Skeletal muscle satellite cell (primary cell): ENCODE measurements around the gene COX7A1.
"Not testable (repeated sequence)": the region's sequence is repeated elsewhere in the genome, so short reads cannot be mapped to it uniquely, and the experiment has no call there.

Experiments used
- H3K27me3 ChIP-seq: 2 replicates; pipeline ENCODE4 v1.7.0; 2013; ENCODE audit warnings: low read length; ENCODE audit not compliant: control insufficient read depth, insufficient read depth
- H3K36me3 ChIP-seq: 2 replicates; pipeline ENCODE4 v1.7.0; 2013; ENCODE audit warnings: mild to moderate bottlenecking, control low read depth, low read length; ENCODE audit not compliant: insufficient read depth
- H3K4me1 ChIP-seq: 2 replicates; pipeline ENCODE4 v1.7.0; 2013; ENCODE audit warnings: low read length; ENCODE audit not compliant: control insufficient read depth, insufficient read depth
- H3K4me2 ChIP-seq: 2 replicates; pipeline ENCODE4 v1.7.0; 2013; ENCODE audit warnings: mild to moderate bottlenecking, low read length
- H3K4me3 ChIP-seq: 2 replicates; pipeline ENCODE4 v1.7.0; 2013; ENCODE audit warnings: low read length
- H3K9ac ChIP-seq: 2 replicates; pipeline ENCODE4 v1.7.0; 2013; ENCODE audit warnings: mild to moderate bottlenecking, low read depth, low read length, moderate library complexity
- H3K9me3 ChIP-seq: replicated peaks from 2 replicates; pipeline ENCODE4 v1.7.0; 2013; ENCODE audit warnings: mild to moderate bottlenecking, control low read depth, low read length

COX7A1 gene

GRCh38 chr19:36141039-36141927, 11.0 kb downstream of the COX7A1 start:
- Histone ChIP-seq H3K9ac (peak overlapping the region; percentile 100), H3K4me3 (peak overlapping the region; percentile 100), H3K36me3 (peaks cover 47% of the 10 kb centered on the region), H3K4me2 (peak overlapping the region; percentile 100), H3K4me1 (peaks cover 28% of the 10 kb centered on the region), H3K9me3 (no peaks in the 10 kb centered on the region), H3K27me3 (no peaks in the 10 kb centered on the region)

DNA sequence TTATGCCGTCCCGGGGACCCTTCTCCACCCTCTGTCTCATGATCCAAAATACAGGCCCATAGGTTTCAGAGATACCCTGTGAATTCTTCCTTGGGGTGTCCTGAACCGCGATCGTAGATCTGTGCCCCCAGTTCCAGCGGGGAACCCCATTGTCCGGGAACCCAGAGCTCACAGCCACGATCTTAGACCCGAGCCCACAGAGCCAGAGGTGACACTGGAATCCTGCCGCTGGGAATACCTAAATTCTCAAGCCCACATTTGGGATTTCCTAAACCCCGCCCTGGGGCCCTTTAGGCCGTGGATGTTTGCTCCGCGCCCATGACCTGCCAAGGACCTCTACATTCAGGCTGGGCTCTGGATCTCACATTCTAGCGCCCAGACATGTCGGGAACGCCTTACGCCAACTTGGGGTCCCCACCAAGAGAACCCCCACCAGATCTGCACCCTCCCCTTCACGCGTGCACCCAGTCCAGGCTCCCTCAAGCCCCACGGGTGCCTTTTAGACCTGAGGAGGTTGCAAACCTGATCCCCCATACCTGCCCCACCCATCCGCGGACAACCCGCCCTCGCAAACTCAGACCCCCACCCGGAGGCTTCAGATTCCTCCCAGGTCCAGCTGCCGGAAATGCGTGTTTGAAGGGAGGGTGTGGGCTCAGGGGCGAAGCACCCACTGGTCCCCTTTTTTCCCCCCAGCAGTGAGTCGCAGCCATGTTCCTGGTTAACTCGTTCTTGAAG, 11.8 kb downstream of the COX7A1 start:
- Histone ChIP-seq H3K9ac (peak overlapping the region; percentile 100), H3K4me3 (peak overlapping the region; percentile 100), H3K9me3 (no peaks in the 10 kb centered on the region), H3K4me2 (peak overlapping the region; percentile 100), H3K36me3 (peaks cover 39% of the 10 kb centered on the region), H3K4me1 (peaks cover 33% of the 10 kb centered on the region), H3K27me3 (no peaks in the 10 kb centered on the region)

GRCh38 chr19:36139473-36140303, 12.6 kb downstream of the COX7A1 start, which contains the start of gene CAPNS1:
CAPNS1 (plus strand) TSS chr19:36140066; CDS start chr19:36141012, 946 bp downstream.
- H3K36me3 ChIP-seq = peaks cover 31% of the 10 kb centered on the region
- peak within 1 kb of the TSS; percentile 100 for H3K4me3 ChIP-seq
- H3K4me2 ChIP-seq = peak within 1 kb of the TSS; percentile 100
- no peaks in the 10 kb centered on the region for H3K27me3 ChIP-seq
- H3K4me1 ChIP-seq = peaks cover 33% of the 10 kb centered on the region
- no peaks in the 10 kb centered on the region for H3K9me3 ChIP-seq
- peak within 1 kb of the TSS; percentile 100 for H3K9ac ChIP-seq

- Histone ChIP-seq H3K27me3 (no peaks in the 10 kb centered on the region), H3K9ac (peak overlapping the region; percentile 100), H3K4me1 (peaks cover 33% of the 10 kb centered on the region), H3K4me3 (peak overlapping the region; percentile 100), H3K9me3 (no peaks in the 10 kb centered on the region), H3K4me2 (peak overlapping the region; percentile 100), H3K36me3 (peaks cover 25% of the 10 kb centered on the region)
Observed at GRCh38 chr19:36139120-36139472, 13.2 kb downstream of the COX7A1 start.

DNA sequence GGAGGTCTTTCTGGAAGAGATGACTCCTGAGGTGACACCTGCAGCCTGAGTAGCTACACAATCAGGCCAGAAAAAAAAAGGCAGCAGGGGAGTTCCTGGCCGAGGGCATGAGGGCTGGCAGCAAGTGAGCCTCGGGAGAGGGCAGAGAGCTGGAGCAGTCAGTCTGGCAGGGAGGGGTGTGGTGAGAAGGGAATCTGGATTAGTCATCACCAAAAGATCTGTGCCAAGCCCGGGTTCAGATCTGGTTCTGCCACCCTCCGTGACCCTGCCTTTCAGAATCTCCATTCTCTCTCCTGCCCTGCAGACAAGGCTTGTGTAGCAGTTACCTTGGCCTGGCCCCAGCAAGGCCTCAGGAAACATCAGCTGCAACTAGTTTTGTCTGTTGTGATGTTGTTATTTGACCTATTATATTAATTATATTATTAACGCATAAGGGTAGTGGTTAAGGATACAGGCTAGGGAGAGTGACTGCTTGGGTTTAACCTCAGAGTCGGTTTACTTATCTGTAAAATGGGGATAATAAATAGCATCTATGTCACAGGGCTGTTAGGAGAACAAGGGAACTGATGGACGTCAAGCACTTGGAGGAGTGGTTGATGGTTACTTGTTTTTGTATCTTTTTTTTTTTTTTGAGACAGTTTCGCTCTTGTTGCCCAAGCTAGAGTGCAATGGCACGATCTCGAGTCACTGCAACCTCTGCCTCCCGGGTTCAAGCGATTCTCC, 15.1 kb downstream of the COX7A1 start:
- H3K9me3 ChIP-seq = no peaks in the 10 kb centered on the region
- H3K4me3 ChIP-seq = peak overlapping the region; percentile 48
- H3K9ac ChIP-seq = peak overlapping the region; percentile 66
- H3K4me1 ChIP-seq = peaks cover 37% of the 10 kb centered on the region
- H3K27me3 ChIP-seq = no peaks in the 10 kb centered on the region
- H3K36me3 ChIP-seq = peaks cover 12% of the 10 kb centered on the region
- H3K4me2 ChIP-seq = peak overlapping the region; percentile 80

DNA sequence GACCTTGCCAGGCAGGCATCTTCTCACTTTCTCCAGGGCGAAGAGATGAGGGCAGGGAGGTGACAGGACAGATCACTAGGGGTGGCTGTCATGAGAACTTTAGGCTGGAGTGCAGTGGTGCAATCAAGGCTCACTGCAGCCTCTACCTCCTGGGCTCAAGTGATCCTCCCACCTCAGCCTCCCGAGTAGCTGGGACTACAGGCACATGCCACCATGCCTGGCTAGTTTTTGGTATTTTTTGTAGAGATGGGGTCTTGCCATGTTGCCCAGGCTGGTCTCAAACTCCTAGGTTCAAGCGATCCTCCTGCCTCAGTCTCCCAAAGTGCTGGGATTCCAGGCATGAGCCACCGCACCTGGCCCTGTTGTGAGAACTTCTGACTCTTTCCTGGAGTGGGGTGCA, 17.4 kb downstream of the COX7A1 start:
- H3K4me2 ChIP-seq, H3K9me3 ChIP-seq, H3K4me3 ChIP-seq: not testable (repeated sequence)

GRCh38 chr19:36131221-36131620, 21.0 kb downstream of the COX7A1 start:
- H3K9ac ChIP-seq, H3K4me3 ChIP-seq, H3K36me3 ChIP-seq, H3K4me2 ChIP-seq, H3K9me3 ChIP-seq, H3K27me3 ChIP-seq: not testable (repeated sequence)
- peaks cover 20% of the 10 kb centered on the region for H3K4me1 ChIP-seq

More for the DNA sequence above, 17.4 kb downstream of the COX7A1 start:
- H3K36me3 ChIP-seq, H3K27me3 ChIP-seq, H3K9ac ChIP-seq: not testable (repeated sequence)
- H3K4me1 ChIP-seq = peaks cover 28% of the 10 kb centered on the region

DNA sequence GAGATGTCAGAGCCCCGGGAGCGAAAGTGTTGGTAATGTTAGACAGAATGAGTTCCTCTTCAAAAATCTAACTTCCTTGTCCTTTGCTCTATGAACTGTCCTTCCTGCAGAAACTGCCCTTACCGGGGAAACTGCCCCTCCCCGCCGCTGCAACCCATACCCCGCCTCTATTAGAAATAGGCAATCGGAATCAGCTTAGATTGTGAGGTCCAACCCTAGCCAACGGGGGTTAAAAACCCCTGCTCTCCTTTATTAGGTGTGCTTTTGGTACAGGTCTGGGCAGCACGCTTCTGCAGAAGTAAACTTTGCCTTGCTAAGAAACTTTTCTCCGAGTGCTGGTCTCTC, 23.9 kb downstream of the COX7A1 start:
- H3K9me3 ChIP-seq = no peaks in the 10 kb centered on the region
- H3K4me3 ChIP-seq = peak overlapping the region; percentile 68
- H3K27me3 ChIP-seq = no peaks in the 10 kb centered on the region
- H3K4me1 ChIP-seq = peaks cover 15% of the 10 kb centered on the region
- H3K9ac ChIP-seq = peak overlapping the region; percentile 83
- peaks cover 17% of the 10 kb centered on the region for H3K36me3 ChIP-seq
- peak overlapping the region; percentile 91 for H3K4me2 ChIP-seq

GRCh38 chr19:36125557-36125956, 26.7 kb downstream of the COX7A1 start:
- H3K9ac ChIP-seq = no peak overlapping the region
- no peaks in the 10 kb centered on the region for H3K27me3 ChIP-seq
- no peak overlapping the region for H3K4me3 ChIP-seq
- H3K4me1 ChIP-seq = peaks cover 12% of the 10 kb centered on the region
- no peaks in the 10 kb centered on the region for H3K9me3 ChIP-seq
- no peak overlapping the region for H3K4me2 ChIP-seq
- H3K36me3 ChIP-seq = peaks cover 30% of the 10 kb centered on the region

GRCh38 chr19:36121486-36122124, 30.6 kb downstream of the COX7A1 start:
- H3K36me3 ChIP-seq = peaks cover 52% of the 10 kb centered on the region
- H3K4me2 ChIP-seq = no peak overlapping the region
- no peaks in the 10 kb centered on the region for H3K27me3 ChIP-seq
- H3K9ac ChIP-seq = no peak overlapping the region
- no peak overlapping the region for H3K4me3 ChIP-seq
- no peaks in the 10 kb centered on the region for H3K9me3 ChIP-seq
- H3K4me1 ChIP-seq = peaks cover 2% of the 10 kb centered on the region
